PFSK-1 (cell line): ENCODE measurements around the gene CAPN1.

Experiments used
- POLR2AphosphoS5 ChIP-seq: IDR thresholded peaks from 2 replicates; pipeline ENCODE4 v1.6.1; 2012; ENCODE audit warnings: low read depth, mild to moderate bottlenecking, control low read depth, low read length, moderate library complexity
- SIN3A ChIP-seq: IDR thresholded peaks from 2 replicates; pipeline ENCODE4 v1.6.1; 2012; ENCODE audit warnings: mild to moderate bottlenecking, low read length, moderate library complexity, borderline replicate concordance; ENCODE audit not compliant: insufficient read depth
- TAF1 ChIP-seq: IDR thresholded peaks from 2 replicates; pipeline ENCODE4 v1.6.1; 2012; ENCODE audit warnings: low read length, control low read depth, borderline replicate concordance; ENCODE audit not compliant: insufficient read depth

DNA sequence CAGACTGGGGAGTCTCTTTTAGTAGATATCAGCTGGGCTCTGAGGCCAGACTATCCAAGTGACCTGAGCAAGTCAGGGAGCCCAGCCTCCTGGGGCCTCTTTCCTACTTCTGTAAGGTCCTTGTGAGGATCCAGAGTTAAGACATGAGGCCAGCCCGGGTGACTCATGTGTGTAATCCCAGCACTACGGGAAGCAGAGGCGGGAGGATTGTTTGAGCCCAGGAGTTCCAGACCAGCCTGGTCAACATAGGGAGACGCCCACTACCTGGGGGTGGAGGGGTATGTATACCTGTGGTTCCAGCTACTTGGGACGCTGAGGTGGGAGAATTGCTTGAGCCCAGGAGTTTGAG lies 43.2 kb downstream of the CAPN1 start:
- TF ChIP-seq TAF1 (no peak), SIN3A (no peak), POLR2AphosphoS5 (no peak)
